ENCODE data around the gene SWSAP1. TPM values are rescaled to one million over a fixed set of nuclear protein-coding genes. Genes with fewer than 3 reads are reported as not detected.
A peak's percentile ranks its signal among the peaks of the same experiment; 100 is the strongest.

SWSAP1 gene
- total RNA-seq, 1 donor from 2014 or later, result 0.53 TPM

GRCh38 chr19:11359421-11359820 lies 15.0 kb upstream of the SWSAP1 start:
- FAIRE-seq (no peak), DNase-seq (ENCODE audit: low read depth) (no peak)
- TF ChIP-seq CTCF (IDR thresholded peaks at IDR 0.05; ENCODE audit: insufficient read depth, low read length, severe bottlenecking), result no peak
- Histone ChIP-seq H3K36me3 (ENCODE audit: control insufficient read depth, insufficient read depth, low read length) (peaks cover 8% of the 10 kb centered on the region), H3K4me3 (ENCODE audit: low read depth, low read length) (no peak overlapping the region), H3K27me3 (ENCODE audit: control insufficient read depth, insufficient read depth, low read length) (no peaks in the 10 kb centered on the region)

- H3K4me3 ChIP-seq (ENCODE audit: low read depth, low read length), result no peak overlapping the region
- peaks cover 10% of the 10 kb centered on the region for H3K36me3 ChIP-seq (ENCODE audit: control insufficient read depth, insufficient read depth, low read length)
- DNase-seq (ENCODE audit: low read depth) (peak; percentile 45), FAIRE-seq (no peak)
- no peaks in the 10 kb centered on the region for H3K27me3 ChIP-seq (ENCODE audit: control insufficient read depth, insufficient read depth, low read length)
- TF ChIP-seq CTCF (IDR thresholded peaks at IDR 0.05; ENCODE audit: insufficient read depth, low read length, severe bottlenecking), result no peak
Observed at GRCh38 chr19:11361037-11361770, 13.3 kb upstream of the SWSAP1 start.

- Histone ChIP-seq H3K36me3 (ENCODE audit: control insufficient read depth, insufficient read depth, low read length) (peaks cover 10% of the 10 kb centered on the region), H3K4me3 (ENCODE audit: low read depth, low read length) (no peak overlapping the region), H3K27me3 (ENCODE audit: control insufficient read depth, insufficient read depth, low read length) (no peaks in the 10 kb centered on the region)
- FAIRE-seq (no peak), DNase-seq (ENCODE audit: low read depth) (no peak)
- no peak for TF ChIP-seq CTCF (IDR thresholded peaks at IDR 0.05; ENCODE audit: insufficient read depth, low read length, severe bottlenecking)
Observed at GRCh38 chr19:11361771-11362731, 12.4 kb upstream of the SWSAP1 start.

- Histone ChIP-seq H3K36me3 (ENCODE audit: control insufficient read depth, insufficient read depth, low read length) (peaks cover 13% of the 10 kb centered on the region), H3K27me3 (ENCODE audit: control insufficient read depth, insufficient read depth, low read length) (no peaks in the 10 kb centered on the region), H3K4me3 (ENCODE audit: low read depth, low read length) (no peak overlapping the region)
- DNase-seq (ENCODE audit: low read depth) (no peak), FAIRE-seq (no peak)
- no peak for TF ChIP-seq CTCF (IDR thresholded peaks at IDR 0.05; ENCODE audit: insufficient read depth, low read length, severe bottlenecking)
Observed at GRCh38 chr19:11363881-11364280, 10.6 kb upstream of the SWSAP1 start.

- H3K4me3 ChIP-seq (ENCODE audit: low read depth, low read length), result no peak overlapping the region
- H3K27me3 ChIP-seq (ENCODE audit: control insufficient read depth, insufficient read depth, low read length), result no peaks in the 10 kb centered on the region
- H3K36me3 ChIP-seq (ENCODE audit: control insufficient read depth, insufficient read depth, low read length), result peaks cover 13% of the 10 kb centered on the region
Observed at GRCh38 chr19:11364296-11364904, 10.1 kb upstream of the SWSAP1 start.

More at GRCh38 chr19:11364296-11364904, 10.1 kb upstream of the SWSAP1 start:
- FAIRE-seq, result no peak
- no peak for DNase-seq (ENCODE audit: low read depth)
- no peak for TF ChIP-seq CTCF (IDR thresholded peaks at IDR 0.05; ENCODE audit: insufficient read depth, low read length, severe bottlenecking)
